HS-27A (cell line): ENCODE measurements around the gene TTC28.

ENCODE experiments used
- DNase-seq: peaks from one replicate; pipeline ENCODE4 v3.0.0-alpha.2; 2012; ENCODE audit warnings: low read depth, missing footprints

The TTC28 gene

GRCh38 chr22:27966168-27967064 lies 713.2 kb downstream of the TTC28 start:
- DNase-seq = no peak

- DNase-seq = no peak
These were observed 717.2 kb downstream of the TTC28 start for GRCh38 chr22:27962268-27963044.

GRCh38 chr22:27961680-27962079 lies 718.0 kb downstream of the TTC28 start:
- DNase-seq = no peak

- no peak for DNase-seq
These were observed 718.5 kb downstream of the TTC28 start for GRCh38 chr22:27961182-27961581.

- no peak for DNase-seq
These were observed 720.1 kb downstream of the TTC28 start for GRCh38 chr22:27959335-27960090.

- no peak for DNase-seq
These were observed 726.9 kb downstream of the TTC28 start for GRCh38 chr22:27952779-27953178.

- DNase-seq = no peak
These were observed 727.5 kb downstream of the TTC28 start for GRCh38 chr22:27952091-27952490.

- DNase-seq = no peak
These were observed 730.2 kb downstream of the TTC28 start for GRCh38 chr22:27949421-27949820.

- DNase-seq = no peak
These were observed 731.1 kb downstream of the TTC28 start for GRCh38 chr22:27948569-27948968.

- DNase-seq = no peak
These were observed 732.2 kb downstream of the TTC28 start for GRCh38 chr22:27947448-27947847.

GRCh38 chr22:27941143-27941542 lies 738.5 kb downstream of the TTC28 start:
- no peak for DNase-seq

- no peak for DNase-seq
These were observed 742.2 kb downstream of the TTC28 start for GRCh38 chr22:27937453-27937852.

- DNase-seq = no peak
These were observed 743.7 kb downstream of the TTC28 start for GRCh38 chr22:27935897-27936296.

- DNase-seq = no peak
These were observed 745.6 kb downstream of the TTC28 start for GRCh38 chr22:27934069-27934468.

GRCh38 chr22:27933186-27933983 lies 746.3 kb downstream of the TTC28 start:
- no peak for DNase-seq

- no peak for DNase-seq
These were observed 749.1 kb downstream of the TTC28 start for GRCh38 chr22:27930331-27931060.
